SU-DHL-6 (cell line): ENCODE data around the gene PITPNM3.

Experiments used
- H2AFZ ChIP-seq: fragments of 200-600 bp; sonication (generic); 2 replicates; pipeline ENCODE4 v1.6.1; 2014; ENCODE audit warnings: low read depth, mild to moderate bottlenecking, moderate library complexity, mixed read lengths, antibody characterized with exemption, low read length; ENCODE audit not compliant: severe bottlenecking
- H3F3A ChIP-seq: fragments of 200-600 bp; shearing (Covaris generic); 2 replicates; pipeline ENCODE4 v1.6.0; 2016; ENCODE audit warnings: antibody characterized with exemption, mild to moderate bottlenecking; ENCODE audit not compliant: insufficient read depth
- H3K27ac ChIP-seq: fragments of 200-600 bp; sonication (generic); 2 replicates; pipeline ENCODE4 v1.5.1; 2016; ENCODE audit warnings: low read depth, mild to moderate bottlenecking, low read length, moderate library complexity, mixed read lengths
- H3K27me3 ChIP-seq: fragments of 200-600 bp; sonication (generic), shearing (Covaris generic); 2 replicates; pipeline ENCODE4 v1.6.0; 2014; ENCODE audit warnings: mild to moderate bottlenecking, low read length
- H3K36me3 ChIP-seq: fragments of 200-600 bp; sonication (generic); 2 replicates; pipeline ENCODE4 v1.6.1; 2014; ENCODE audit warnings: mild to moderate bottlenecking, low read length, mixed read lengths
- H3K4me2 ChIP-seq: fragments of 300-600, 200-600 bp; shearing (Covaris generic), sonication (generic); 2 replicates; pipeline ENCODE4 v1.6.0; 2014; ENCODE audit warnings: low read length, low read depth, mild to moderate bottlenecking; ENCODE audit not compliant: poor library complexity, severe bottlenecking
- H3K4me3 ChIP-seq: fragments of 200-600 bp; sonication (generic); 2 replicates; pipeline ENCODE4 v1.5.1; 2014; ENCODE audit warnings: antibody characterized with exemption, low read length, mild to moderate bottlenecking, mixed read lengths; ENCODE audit not compliant: insufficient read depth, poor library complexity, severe bottlenecking
- H3K79me2 ChIP-seq: fragments of 200-600 bp; sonication (generic); 2 replicates; pipeline ENCODE4 v1.6.1; 2014; ENCODE audit warnings: mild to moderate bottlenecking, low read length, moderate library complexity; ENCODE audit not compliant: insufficient read depth
- H3K9ac ChIP-seq: fragments of 200-600 bp; sonication (generic); 2 replicates; pipeline ENCODE4 v1.7.0; 2014; ENCODE audit warnings: mild to moderate bottlenecking, low read length
- H3K9me2 ChIP-seq: fragments of 200-600 bp; sonication (generic); replicated peaks from 2 replicates; pipeline ENCODE4 v1.6.1; 2014; ENCODE audit warnings: low read length; ENCODE audit not compliant: insufficient read depth
- H3K9me3 ChIP-seq: fragments of 200-600 bp; sonication (generic); 2 replicates; pipeline ENCODE4 v1.6.1; 2014; ENCODE audit warnings: low read length, mixed read lengths; ENCODE audit not compliant: insufficient read depth
- H4K20me1 ChIP-seq: fragments of 200-600 bp; sonication (generic); 2 replicates; pipeline ENCODE4 v1.6.1; 2014; ENCODE audit warnings: low read depth, mild to moderate bottlenecking, antibody characterized with exemption, low read length, moderate library complexity, mixed read lengths
- CTCF ChIP-seq: fragments of 200-600 bp; sonication (generic); IDR thresholded peaks from one replicate; pipeline ENCODE4 v1.5.1; 2017; ENCODE audit warnings: antibody characterized with exemption, mild to moderate bottlenecking, low read length, moderate library complexity; ENCODE audit not compliant: insufficient read depth, poor library complexity, severe bottlenecking
- EZH2phosphoT487 ChIP-seq: fragments of 200-600 bp; sonication (generic), shearing (Covaris generic); conservative IDR thresholded peaks from 2 replicates; pipeline ENCODE4 v1.6.1; 2018; ENCODE audit warnings: mild to moderate bottlenecking, antibody characterized with exemption, low read length, moderate library complexity, mixed read lengths

PITPNM3 gene

GRCh38 chr17:6463616-6464445 lies 92.5 kb downstream of the PITPNM3 start:
- Histone ChIP-seq H3K4me3 (no peak overlapping the region), H3K4me2 (no peak overlapping the region), H3K27me3 (no peaks in the 10 kb centered on the region), H3K79me2 (no peaks in the 10 kb centered on the region), H3K9ac (no peak overlapping the region), H3K9me2 (no peaks in the 10 kb centered on the region), H2AFZ (no peak overlapping the region), H4K20me1 (no peaks in the 10 kb centered on the region), H3K27ac (no peak overlapping the region), H3F3A (no peaks in the 10 kb centered on the region), H3K36me3 (no peaks in the 10 kb centered on the region), H3K9me3 (no peaks in the 10 kb centered on the region)
- TF ChIP-seq CTCF (no peak), EZH2phosphoT487 (no peak)

GRCh38 chr17:6462692-6463091 lies 93.7 kb downstream of the PITPNM3 start:
- Histone ChIP-seq H3K4me3 (no peak overlapping the region), H3K4me2 (no peak overlapping the region), H3K9ac (no peak overlapping the region), H4K20me1 (no peaks in the 10 kb centered on the region), H3K27me3 (no peaks in the 10 kb centered on the region), H3F3A (no peaks in the 10 kb centered on the region), H3K27ac (no peak overlapping the region), H3K9me3 (no peaks in the 10 kb centered on the region), H3K9me2 (no peaks in the 10 kb centered on the region), H3K36me3 (no peaks in the 10 kb centered on the region), H3K79me2 (no peaks in the 10 kb centered on the region), H2AFZ (no peak overlapping the region)
- TF ChIP-seq CTCF = no peak
- TF ChIP-seq EZH2phosphoT487 = no peak

GRCh38 chr17:6461792-6462524 lies 94.4 kb downstream of the PITPNM3 start:
- Histone ChIP-seq H3K9ac (no peak overlapping the region), H3K9me2 (no peaks in the 10 kb centered on the region), H3K79me2 (no peaks in the 10 kb centered on the region), H3K9me3 (no peaks in the 10 kb centered on the region), H3K27ac (no peak overlapping the region), H3K27me3 (no peaks in the 10 kb centered on the region), H4K20me1 (no peaks in the 10 kb centered on the region), H2AFZ (no peak overlapping the region), H3K36me3 (no peaks in the 10 kb centered on the region), H3K4me3 (no peak overlapping the region), H3K4me2 (no peak overlapping the region), H3F3A (no peaks in the 10 kb centered on the region)
- no peak for TF ChIP-seq EZH2phosphoT487
- no peak for TF ChIP-seq CTCF
